Measurements from ENCODE around the gene KIF1B. TPM values are rescaled to one million over a fixed set of nuclear protein-coding genes. Genes with fewer than 3 reads are reported as not detected.

Gene KIF1B
- total and polyA plus RNA-seq, 9 of the 15 experiments (the other 6 are each of a cell fraction or from before 2014, with no cell fraction given) = 2.8 to 19.8 (median 11.9) TPM

GRCh38 chr1:10398734-10399443 is 188.5 kb downstream of the KIF1B start, which contains the start of gene PGD (continued):
- TF ChIP-seq ZBTB11 (CRISPR knock-in tag; IDR thresholded peaks at IDR 0.05) (peak in 1 of 3 experiments; percentile 66; a peak in 1 of 6 replicates), MCM2 (IDR thresholded peaks at IDR 0.05; ENCODE audit: low read depth) (no peak), USF2 (CRISPR knock-in tag; IDR thresholded peaks at IDR 0.05) (no peak; the same call in 1 of the 2 replicates), GABPB1 (CRISPR knock-in tag; IDR thresholded peaks at IDR 0.05) (peak; percentile 78), ESRRA (IDR thresholded peaks at IDR 0.05; ENCODE audit: borderline replicate concordance, low read depth) (peak; percentile 75), ETS2 (tag; IDR thresholded peaks at IDR 0.05; ENCODE audit: borderline replicate concordance, poor library complexity, severe bottlenecking) (no peak), UBTF (IDR thresholded peaks at IDR 0.05; ENCODE audit: borderline replicate concordance in 1 of 2, low read depth in 2 of 2, low read length in 2 of 2) (peak; percentile 66 to 82; a peak in 3 of 4 replicates), PYGO2 (tag; IDR thresholded peaks at IDR 0.05) (no peak), SAFB (IDR thresholded peaks at IDR 0.05; ENCODE audit: borderline replicate concordance, low read depth, low read length) (peak; percentile 71), ILK (tag; IDR thresholded peaks at IDR 0.05; ENCODE audit: borderline replicate concordance, low read depth) (no peak), SP1 (CRISPR knock-in tag; IDR thresholded peaks at IDR 0.05) (peak; percentile 100), ETS1 (conservative IDR thresholded peaks at IDR 0.05; ENCODE audit: control insufficient read depth, low read depth, low read length) (peak; percentile 88), HNRNPLL (IDR thresholded peaks at IDR 0.05; ENCODE audit: low read depth, low read length, poor library complexity, severe bottlenecking) (peak; percentile 96), NR4A1 (CRISPR knock-in tag; IDR thresholded peaks at IDR 0.05) (no peak), NR4A1 (tag; IDR thresholded peaks at IDR 0.05) (peak; percentile 56; the same call in 1 of the 2 replicates), FOXP1 (CRISPR knock-in tag; IDR thresholded peaks at IDR 0.05) (peak; percentile 56; the same call in 1 of the 2 replicates), GTF2F1 (IDR thresholded peaks at IDR 0.05; ENCODE audit: low read depth, low read length) (0 out of 2 replicates have a peak, but pooled peaks have one; percentile 63)
